BE2C (cell line): Measurements from ENCODE around the gene TRIM56.
"Not testable (repeated sequence)": the region's sequence is repeated elsewhere in the genome, so short reads cannot be mapped to it uniquely, and the experiment has no call there.

Source experiments
- DNase-seq: peaks from one replicate; pipeline ENCODE4 v3.0.0-alpha.2; 2020
- H3K27me3 ChIP-seq: fragments of 250-450 bp; sonication (Bioruptor Pico); 2 replicates; pipeline ENCODE4 v1.5.1; 2020; ENCODE audit warnings: mild to moderate bottlenecking
- H3K36me3 ChIP-seq: fragments of 250-450 bp; sonication (Bioruptor Pico); 2 replicates; pipeline ENCODE4 v1.5.1; 2020; ENCODE audit warnings: mild to moderate bottlenecking
- H3K4me1 ChIP-seq: fragments of 250-450 bp; sonication (Bioruptor Pico); 2 replicates; pipeline ENCODE4 v1.5.1; 2020
- H3K4me3 ChIP-seq: 2 replicates; pipeline ENCODE4 v1.5.1; 2011; ENCODE audit warnings: low read depth, low read length
- H3K9me3 ChIP-seq: fragments of 250-450 bp; sonication (Bioruptor Pico); 2 replicates; pipeline ENCODE4 v1.5.1; 2020
- TF ChIP-seq, protein P1 (sequence below): IDR thresholded peaks from 2 replicates; pipeline ENCODE4 v1.5.1; 2012; ENCODE audit warnings: mild to moderate bottlenecking, low read depth, low read length

Gene TRIM56

DNA sequence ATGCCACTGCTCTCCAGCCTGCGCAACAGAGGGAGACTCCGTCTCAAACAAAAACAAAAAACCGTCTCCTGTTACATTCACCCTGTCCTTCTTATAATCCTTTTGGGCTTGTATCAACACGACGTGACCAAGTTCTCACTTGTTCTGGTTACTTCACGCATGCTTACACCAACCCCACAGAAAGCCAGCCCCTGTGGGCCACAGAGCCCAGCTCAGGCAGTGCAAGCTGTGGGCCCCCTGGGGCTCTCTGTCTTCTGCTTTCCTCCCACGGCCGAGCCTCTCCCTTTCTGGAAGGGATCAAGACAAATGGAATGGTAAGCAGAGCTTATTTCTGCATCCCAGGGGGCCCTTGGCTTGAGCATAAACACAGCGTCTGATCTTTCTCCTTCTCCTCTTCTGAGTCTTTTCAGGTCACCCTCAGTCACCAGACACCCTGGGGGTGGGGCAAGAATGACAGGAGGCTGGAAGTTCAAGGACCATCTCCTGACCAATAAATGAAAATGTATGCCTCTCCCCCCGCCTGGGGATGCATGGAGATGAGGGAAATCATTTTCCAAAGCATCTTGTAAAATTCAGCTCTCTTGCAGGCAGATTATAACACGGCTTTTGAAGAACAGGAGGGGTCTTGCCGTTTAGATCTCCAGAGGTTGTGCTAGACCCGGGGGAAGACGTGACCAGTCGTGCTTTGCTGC is 19.0 kb upstream of the TRIM56 start:
- H3K27me3 ChIP-seq: peaks cover 13% of the 10 kb centered on the region
- no peak for DNase-seq

DNA sequence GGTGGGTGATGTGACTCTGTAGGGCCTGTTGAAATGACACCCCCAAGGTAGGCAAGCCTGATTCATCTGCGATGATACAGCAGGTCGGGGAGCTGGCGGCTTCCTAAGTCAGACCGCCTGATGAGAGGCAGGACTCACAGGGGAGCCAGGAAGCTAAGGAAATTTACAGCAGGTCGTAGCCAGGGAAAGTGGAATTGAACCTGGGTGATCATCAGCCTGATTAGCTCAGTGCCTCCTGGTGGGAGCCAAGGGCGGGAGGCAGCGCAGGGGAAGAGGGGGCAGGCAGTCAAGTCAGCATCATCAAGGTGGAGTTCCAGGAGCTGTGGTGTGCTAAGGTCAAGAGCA is 18.5 kb upstream of the TRIM56 start:
- no peak for DNase-seq
- TF ChIP-seq, protein P1, sequence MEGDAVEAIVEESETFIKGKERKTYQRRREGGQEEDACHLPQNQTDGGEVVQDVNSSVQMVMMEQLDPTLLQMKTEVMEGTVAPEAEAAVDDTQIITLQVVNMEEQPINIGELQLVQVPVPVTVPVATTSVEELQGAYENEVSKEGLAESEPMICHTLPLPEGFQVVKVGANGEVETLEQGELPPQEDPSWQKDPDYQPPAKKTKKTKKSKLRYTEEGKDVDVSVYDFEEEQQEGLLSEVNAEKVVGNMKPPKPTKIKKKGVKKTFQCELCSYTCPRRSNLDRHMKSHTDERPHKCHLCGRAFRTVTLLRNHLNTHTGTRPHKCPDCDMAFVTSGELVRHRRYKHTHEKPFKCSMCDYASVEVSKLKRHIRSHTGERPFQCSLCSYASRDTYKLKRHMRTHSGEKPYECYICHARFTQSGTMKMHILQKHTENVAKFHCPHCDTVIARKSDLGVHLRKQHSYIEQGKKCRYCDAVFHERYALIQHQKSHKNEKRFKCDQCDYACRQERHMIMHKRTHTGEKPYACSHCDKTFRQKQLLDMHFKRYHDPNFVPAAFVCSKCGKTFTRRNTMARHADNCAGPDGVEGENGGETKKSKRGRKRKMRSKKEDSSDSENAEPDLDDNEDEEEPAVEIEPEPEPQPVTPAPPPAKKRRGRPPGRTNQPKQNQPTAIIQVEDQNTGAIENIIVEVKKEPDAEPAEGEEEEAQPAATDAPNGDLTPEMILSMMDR: no peak
- Histone ChIP-seq H3K9me3 (no peaks in the 10 kb centered on the region), H3K36me3 (no peaks in the 10 kb centered on the region), H3K27me3 (peaks cover 15% of the 10 kb centered on the region), H3K4me3 (no peak overlapping the region), H3K4me1 (no peaks in the 10 kb centered on the region)

More for the DNA sequence above, 19.0 kb upstream of the TRIM56 start:
- Histone ChIP-seq H3K4me1 (no peaks in the 10 kb centered on the region), H3K4me3 (no peak overlapping the region), H3K36me3 (no peaks in the 10 kb centered on the region), H3K9me3 (no peaks in the 10 kb centered on the region)
- TF ChIP-seq, protein P1: no peak

DNA sequence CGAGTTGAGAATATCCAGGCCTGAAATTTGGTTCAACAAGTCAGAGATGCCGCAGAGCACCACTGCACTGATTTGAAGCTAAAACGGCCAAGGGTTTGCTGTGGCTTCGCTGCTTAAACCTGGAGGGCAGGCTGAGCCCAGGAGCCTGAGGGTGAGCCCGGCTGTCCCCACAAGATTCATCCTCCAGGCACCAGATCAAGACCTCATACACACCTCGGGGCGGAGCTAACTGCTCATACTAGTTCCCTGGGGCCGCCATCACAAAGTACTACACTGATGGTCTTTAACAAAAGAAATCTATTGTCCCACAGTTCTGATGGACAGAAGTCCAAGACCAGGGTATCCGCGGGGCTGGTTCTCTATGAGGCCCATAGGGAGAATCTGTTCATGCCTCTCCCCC is 16.9 kb upstream of the TRIM56 start:
- TF ChIP-seq, protein P1: no peak
- H3K27me3 ChIP-seq: peaks cover 17% of the 10 kb centered on the region
- no peaks in the 10 kb centered on the region for H3K9me3 ChIP-seq
- no peaks in the 10 kb centered on the region for H3K36me3 ChIP-seq
- no peak for DNase-seq
- H3K4me1 ChIP-seq: no peaks in the 10 kb centered on the region
- no peak overlapping the region for H3K4me3 ChIP-seq

DNA sequence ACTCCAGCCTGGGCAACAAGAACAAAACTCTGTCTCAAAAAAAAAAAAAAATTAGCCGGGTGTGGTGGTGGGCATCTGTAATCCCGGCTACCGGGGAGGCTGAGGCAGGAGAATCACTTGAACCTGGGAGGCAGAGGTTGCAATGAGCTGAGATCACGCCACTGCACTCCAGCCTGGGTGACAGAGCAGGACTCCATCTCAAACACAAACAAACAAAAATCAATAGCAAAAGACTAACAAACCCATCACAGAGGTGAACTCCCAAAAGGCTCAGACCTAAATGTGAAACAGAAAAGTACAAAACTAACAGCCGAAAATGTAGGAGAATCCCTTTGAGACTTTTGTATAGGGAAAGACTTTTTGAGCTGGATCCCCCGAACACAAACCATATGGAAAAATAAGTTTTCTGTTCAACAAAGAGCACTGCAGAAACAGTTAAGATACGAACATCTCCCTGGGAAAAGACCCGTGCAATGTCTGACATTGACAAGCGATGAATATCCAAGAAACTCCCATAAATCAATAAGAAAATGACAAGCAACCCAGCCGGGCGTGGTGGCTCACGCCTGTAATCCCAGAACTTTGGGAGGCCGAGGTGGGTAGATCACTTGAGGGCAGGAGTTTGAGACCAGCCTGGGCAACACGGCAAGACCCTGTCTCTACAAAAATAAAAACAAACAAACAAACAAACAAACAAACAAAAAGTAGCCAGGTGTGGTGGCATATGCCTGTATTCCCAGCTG is 13.7 kb upstream of the TRIM56 start:
- DNase-seq, H3K36me3 ChIP-seq, H3K4me1 ChIP-seq, H3K4me3 ChIP-seq, H3K9me3 ChIP-seq: not testable (repeated sequence)
- peaks cover 11% of the 10 kb centered on the region; the same call in 1 of the 2 replicates for H3K27me3 ChIP-seq

DNA sequence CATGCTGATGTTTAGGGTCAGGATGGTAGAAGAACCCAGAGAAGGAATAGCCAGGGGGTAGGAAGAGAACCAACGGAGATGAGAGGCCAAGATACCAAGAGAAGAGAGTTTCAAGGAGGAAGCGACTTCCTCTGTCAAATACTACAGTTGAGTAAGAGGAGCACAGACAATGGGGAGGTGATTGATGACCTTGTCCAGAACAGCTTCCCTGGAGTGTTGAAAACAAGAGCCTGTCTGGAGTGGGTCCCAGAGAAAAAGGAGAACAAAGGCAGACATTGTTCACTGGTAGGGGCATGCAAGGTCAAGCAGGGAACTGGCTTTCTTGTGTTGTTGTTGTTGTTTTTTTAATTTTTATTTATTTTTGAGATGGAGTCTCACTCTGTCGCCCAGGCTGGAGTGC is 9.6 kb upstream of the TRIM56 start:
- DNase-seq: no peak
- Histone ChIP-seq H3K4me3 (no peak overlapping the region), H3K9me3 (no peaks in the 10 kb centered on the region), H3K27me3 (peaks cover 11% of the 10 kb centered on the region; the same call in 1 of the 2 replicates), H3K4me1 (no peaks in the 10 kb centered on the region), H3K36me3 (no peaks in the 10 kb centered on the region)
- TF ChIP-seq, protein P1: no peak

DNA sequence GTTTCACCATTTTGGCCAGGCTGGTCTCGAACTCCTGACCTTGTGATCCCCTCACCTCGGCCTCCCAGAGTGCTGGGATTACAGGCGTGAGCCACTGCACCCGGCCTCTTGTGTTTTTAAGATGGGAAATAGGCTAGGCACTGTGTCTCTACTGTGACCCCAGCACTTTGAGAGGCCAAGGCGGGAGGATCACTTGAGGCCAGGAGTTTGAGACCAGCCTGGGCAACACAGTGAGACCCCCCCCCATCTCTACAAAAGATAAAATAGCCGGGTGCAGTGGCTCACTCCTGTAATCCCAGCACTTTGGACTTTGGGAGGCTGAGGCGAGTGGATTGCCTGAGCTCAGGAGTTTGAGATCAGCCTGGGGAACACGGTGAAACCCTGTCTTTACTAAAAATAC is 9.1 kb upstream of the TRIM56 start:
- not testable (repeated sequence) for H3K4me3 ChIP-seq, H3K4me1 ChIP-seq, H3K27me3 ChIP-seq, H3K36me3 ChIP-seq, DNase-seq, H3K9me3 ChIP-seq

DNA sequence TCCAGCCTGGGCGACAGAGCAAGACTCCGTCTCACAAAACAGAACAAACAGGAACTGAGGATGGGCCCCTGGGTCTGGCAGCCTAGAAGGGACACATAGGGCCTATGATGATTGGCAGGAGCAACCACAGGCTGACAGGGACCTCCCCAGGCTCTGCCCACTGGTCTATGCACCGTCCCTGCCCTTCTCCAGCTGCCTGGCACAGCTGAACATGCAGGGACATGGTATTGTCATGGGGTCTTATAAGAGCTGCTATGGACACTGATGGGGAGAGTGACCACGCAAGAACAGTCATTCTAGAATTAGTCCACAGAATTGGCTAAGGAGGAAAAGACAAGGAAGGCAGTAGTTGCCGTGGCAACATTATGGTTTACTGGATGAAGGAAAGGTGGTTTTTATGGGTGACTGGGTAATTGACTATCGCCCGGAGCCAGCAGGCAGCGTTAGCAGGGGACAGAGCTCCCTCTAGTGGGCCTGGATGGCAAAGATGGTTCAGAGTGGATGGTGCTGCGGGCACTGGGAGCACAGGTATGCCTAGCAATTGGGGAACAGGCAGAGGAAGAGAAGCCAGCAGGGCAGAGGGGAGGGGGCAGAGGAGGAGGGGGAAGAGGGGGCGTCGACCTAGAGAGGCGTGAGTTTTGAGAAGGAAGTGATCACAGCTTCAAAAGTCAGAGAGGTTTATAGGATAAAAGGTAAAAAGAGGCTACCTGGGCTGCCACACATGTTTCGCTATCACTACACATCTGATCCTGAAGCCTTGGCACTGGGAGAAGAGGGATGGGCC is 7.8 kb upstream of the TRIM56 start:
- Histone ChIP-seq H3K4me1 (no peaks in the 10 kb centered on the region), H3K36me3 (no peaks in the 10 kb centered on the region), H3K9me3 (no peaks in the 10 kb centered on the region), H3K4me3 (no peak overlapping the region), H3K27me3 (no peaks in the 10 kb centered on the region)
- DNase-seq: peak; percentile 82
- TF ChIP-seq, protein P1: peak; percentile 98
